GM12872 (cell line): ENCODE data around the gene SH2D7.

Experiments used
- CTCF ChIP-seq: IDR thresholded peaks from 3 replicates; pipeline ENCODE4 v1.5.1; 2011; ENCODE audit warnings: low read depth, mild to moderate bottlenecking, low read length, moderate library complexity; ENCODE audit not compliant: insufficient read depth

The SH2D7 gene

GRCh38 chr15:78102741-78103140 is 10.4 kb downstream of the SH2D7 start:
- TF ChIP-seq CTCF: no peak

GRCh38 chr15:78103406-78104118 is 11.2 kb downstream of the SH2D7 start:
- no peak for TF ChIP-seq CTCF

GRCh38 chr15:78104119-78104479 is 11.7 kb downstream of the SH2D7 start:
- TF ChIP-seq CTCF: no peak

- no peak for TF ChIP-seq CTCF
Observed at GRCh38 chr15:78104566-78105475, 12.5 kb downstream of the SH2D7 start.

- TF ChIP-seq CTCF: no peak
Observed at GRCh38 chr15:78105476-78106241, 13.3 kb downstream of the SH2D7 start.

- TF ChIP-seq CTCF: no peak
Observed at GRCh38 chr15:78107471-78107870, 15.1 kb downstream of the SH2D7 start.
